Heart left ventricle (tissue), 16 donors: ENCODE measurements around the gene SLAIN1. TPM values are rescaled to one million over a fixed set of nuclear protein-coding genes. Genes with fewer than 3 reads are reported as not detected.

Experiments
- ATAC-seq, 4 donors: fragments of 200-7000 bp; cut with Tn5 transposase; one replicate each; pipeline ENCODE4 v1.9.1; 2020 to 2022; ENCODE audit warnings: moderate library complexity in 4 of 4, mild to moderate bottlenecking in 3 of 4, moderate number of reproducible peaks in 1 of 4
- DNase-seq, 5 donors: peaks; one replicate each; pipeline ENCODE4 v3.0.0-alpha.2; 2020
- H3K27ac ChIP-seq, 12 donors: fragments of 200-600 bp; sonication (generic) in 4 of 12; one replicate each; pipeline versions ENCODE4 v1.5.0 to v1.8.0; 2016 to 2022; ENCODE audit warnings: mild to moderate bottlenecking in 2 of 12
- H3K27me3 ChIP-seq, 9 donors: fragments of 200-600 bp; sonication (generic) in 2 of 9; one replicate each; pipeline versions ENCODE4 v1.5.1 to v1.8.0; 2016 to 2022; ENCODE audit warnings: mild to moderate bottlenecking in 3 of 9
- H3K36me3 ChIP-seq, 9 donors: fragments of 200-600 bp; sonication (generic) in 2 of 9; one replicate each; pipeline versions ENCODE4 v1.5.0 to v1.8.0; 2018 to 2022; ENCODE audit warnings: mild to moderate bottlenecking in 2 of 9
- H3K4me1 ChIP-seq, 12 donors: fragments of 200-600 bp; sonication (generic) in 4 of 12; one replicate each; pipeline versions ENCODE4 v1.5.0 to v1.8.0; 2016 to 2022; ENCODE audit warnings: mild to moderate bottlenecking in 3 of 12
- H3K4me3 ChIP-seq, 12 donors: fragments of 200-600 bp; sonication (generic) in 4 of 12; one replicate each; pipeline versions ENCODE4 v1.5.0 to v1.8.0; 2017 to 2022; ENCODE audit warnings: mild to moderate bottlenecking in 9 of 12, moderate library complexity in 4 of 12
- H3K9me3 ChIP-seq, 12 donors: fragments of 200-600 bp; sonication (generic) in 4 of 12; one replicate each; pipeline versions ENCODE4 v1.5.0 to v1.8.0; 2016 to 2022; ENCODE audit warnings: mild to moderate bottlenecking in 1 of 12
- CTCF ChIP-seq, 12 donors: fragments of 200-600 bp; sonication (generic) in 4 of 12; IDR thresholded peaks; one replicate each; pipeline versions ENCODE4 v1.5.0 to v1.8.0; 2018 to 2022; ENCODE audit warnings: antibody characterized with exemption in 12 of 12, mild to moderate bottlenecking in 5 of 12
- POLR2A ChIP-seq, 2 donors: fragments of 450-650 bp; IDR thresholded peaks; one replicate each; pipeline ENCODE4 v1.6.1; 2017; ENCODE audit warnings: antibody characterized with exemption in 2 of 2, mild to moderate bottlenecking in 2 of 2, moderate library complexity in 2 of 2
- WGBS, 4 donors: extraction: QIAGEN DNeasy Blood & Tissue Kit in 2 of 4; methylation state at CpG; one replicate each; pipeline versions ENCODE4 v1.1.5 to v1.1.7; 2013 to 2018; 5-methylcytosine and 5-hydroxymethylcytosine counted together
- intact Hi-C, 10 donors: fragments of 100-400 bp; cut with DNase I; formaldehyde crosslinking; loops; one replicate each; pipeline versions ENCODE4 v1.11.1 to v1.14.2; 2022
- polyA plus RNA-seq, 2 donors: library from polyadenylated mRNA; stranded (reverse); fragments of 200-250 nt; gene quantifications; one replicate each; pipeline ENCODE4 v1.2.3, GENCODE V29; 2013
- total RNA-seq, 9 donors: library from RNA; depleted of rRNA in 2 of 9; stranded (reverse); fragments of >200 nt in 2 of 9; fragmentation: NEBNext Ultra II Directional in 3 of 9; extraction: Animal tissue kit (Norgen Biotek cat#: 25700) in 3 of 9; gene quantifications; one replicate each; pipeline versions ENCODE4 v1.1.0 to v1.2.4, GENCODE V29; 2016 to 2023
- donor health status: ischemic (EF 13 %, LVEDD 7.1; RV severe dilation, severe dysfunction).
- donor health status: healthy with polysubstance abuse.
- donor health status: DM: no; HTN: yes; CAD: no.
- donor health status: DM: no; HTN: no; CAD: no.
- donor health status: ischemic (EF 25% LVEDD 6.9; RV normal size, moderate dysfunction).
- donor health status: ischemic (EF 25% LVEDD 5.7; RV mildly dilated, moderate dysfunction).
- donor health status: healthy.
- donor health status: DM: yes; HTN: yes; CAD: no.
- donor health status: ischemic (EF 35%, LVEDD 5.7; RV mildly dilated, moderate dysfunction).
- donor health status: nonischemic (EF 11% LVEDD 7.7; RV severe dilation, severe dysfunction).
- donor health status: DM: yes; HTN: yes; CAD: no.
- donor health status: PGD.
- donor health status: ischemic (EF 29% LVEDD 5.4; RV normal size, mild dysfunction).
- donor health status: nonischemic (EF 23%, LVEDD 6.1; RV moderate dilation, normal function).

Gene SLAIN1
- total and polyA plus RNA-seq, 11 donors, result 2.3 to 14.9 (median 7.0) TPM

GRCh38 chr13:77687799-77688198 is 9.7 kb upstream of the SLAIN1 start:
- TF ChIP-seq CTCF (IDR thresholded peaks at IDR 0.05), result no peak
- TF ChIP-seq POLR2A (IDR thresholded peaks at IDR 0.05), result no peak
- Histone ChIP-seq H3K4me1 (no peaks in the 10 kb centered on the region), H3K9me3 (peaks cover 0 to 11% (median 0%) of the 10 kb centered on the region in 12 donors), H3K27me3 (no peaks in the 10 kb centered on the region), H3K27ac (no peak overlapping the region), H3K4me3 (no peak overlapping the region), H3K36me3 (no peaks in the 10 kb centered on the region)
- WGBS, 4 donors, result 68 to 82% (median 71%) methylated on average over 2 of the region's 2 CpGs
- DNase-seq (no peak), ATAC-seq (no peak)
- intact Hi-C loops, result no loop called here

- TF ChIP-seq CTCF (IDR thresholded peaks at IDR 0.05) (no peak), POLR2A (IDR thresholded peaks at IDR 0.05) (no peak)
- Histone ChIP-seq H3K36me3 (no peaks in the 10 kb centered on the region), H3K4me1 (peaks cover 0 to 5% (median 0%) of the 10 kb centered on the region in 12 donors), H3K27ac (no peak overlapping the region), H3K27me3 (no peaks in the 10 kb centered on the region), H3K4me3 (no peak overlapping the region), H3K9me3 (peaks cover 0 to 4% (median 0%) of the 10 kb centered on the region in 12 donors)
- no peak for ATAC-seq
- DNase-seq, result no peak
- intact Hi-C loops, result loop anchor here in 1 of 10 donors (10.0 kb wide), 1 partner anchor 657 kb away; no protein-coding TSS in a partner anchor
- WGBS, 4 donors, result 66 to 75% (median 71%) methylated on average over 1 of the region's 1 CpG
Observed at GRCh38 chr13:77691871-77692270, 5.6 kb upstream of the SLAIN1 start.

- Histone ChIP-seq H3K27me3 (peaks cover 0 to 3% (median 0%) of the 10 kb centered on the region in 9 donors), H3K9me3 (peaks cover 0 to under 1% (median 0%) of the 10 kb centered on the region in 12 donors), H3K27ac (no peak overlapping the region), H3K4me3 (no peak overlapping the region), H3K36me3 (no peaks in the 10 kb centered on the region), H3K4me1 (peaks cover 0 to 13% (median 0%) of the 10 kb centered on the region in 12 donors)
- TF ChIP-seq CTCF (IDR thresholded peaks at IDR 0.05), result no peak
- TF ChIP-seq POLR2A (IDR thresholded peaks at IDR 0.05), result no peak
- DNase-seq, result no peak
- intact Hi-C loops, result loop anchor here in 1 of 10 donors (10.0 kb wide), 1 partner anchor 658 kb away; no protein-coding TSS in a partner anchor
- ATAC-seq, result no peak
- 46 to 59% (median 52%) methylated on average over 2 of the region's 2 CpGs for WGBS, 4 donors
Observed at GRCh38 chr13:77692746-77693448, 4.6 kb upstream of the SLAIN1 start.

GRCh38 chr13:77693449-77693940 is 4.0 kb upstream of the SLAIN1 start:
- no peak for TF ChIP-seq CTCF (IDR thresholded peaks at IDR 0.05)
- TF ChIP-seq POLR2A (IDR thresholded peaks at IDR 0.05), result no peak
- WGBS, 4 donors, result 70 to 81% (median 77%) methylated on average over 2 of the region's 2 CpGs
- H3K36me3 ChIP-seq, result no peaks in the 10 kb centered on the region
- H3K4me1 ChIP-seq, result peaks cover 0 to 17% (median 0%) of the 10 kb centered on the region in 12 donors
- DNase-seq (no peak), ATAC-seq (no peak)
- H3K27me3 ChIP-seq, result peaks cover 0 to 3% (median 0%) of the 10 kb centered on the region in 9 donors
- H3K9me3 ChIP-seq, result no peaks in the 10 kb centered on the region
- no peak overlapping the region for H3K27ac ChIP-seq
- H3K4me3 ChIP-seq, result no peak overlapping the region
- intact Hi-C loops, result loop anchor here in 1 of 10 donors (10.0 kb wide), 1 partner anchor 659 kb away; no protein-coding TSS in a partner anchor
